Prostate gland (tissue), 2 donors: Measurements from ENCODE around the gene MYL12A.

ENCODE experiments used
- POLR2AphosphoS5 ChIP-seq: sonication (generic); formaldehyde crosslinking; IDR thresholded peaks from one replicate; pipeline ENCODE4 v1.6.1; 2017; ENCODE audit warnings: antibody characterized with exemption
- TF ChIP-seq, protein P1 (sequence below), 4 experiments: fragments of 200-600 bp in 2 of 4; fragments of 450-650 bp in 2 of 4; sonication (generic) in 2 of 4; IDR thresholded peaks; 1 replicate in 3 of 4; 2 replicates in 1 of 4; pipeline ENCODE4 v1.5.1; 2016 to 2019; ENCODE audit warnings: antibody characterized with exemption in 4 of 4, mild to moderate bottlenecking in 2 of 4, moderate library complexity in 2 of 4

DNA sequence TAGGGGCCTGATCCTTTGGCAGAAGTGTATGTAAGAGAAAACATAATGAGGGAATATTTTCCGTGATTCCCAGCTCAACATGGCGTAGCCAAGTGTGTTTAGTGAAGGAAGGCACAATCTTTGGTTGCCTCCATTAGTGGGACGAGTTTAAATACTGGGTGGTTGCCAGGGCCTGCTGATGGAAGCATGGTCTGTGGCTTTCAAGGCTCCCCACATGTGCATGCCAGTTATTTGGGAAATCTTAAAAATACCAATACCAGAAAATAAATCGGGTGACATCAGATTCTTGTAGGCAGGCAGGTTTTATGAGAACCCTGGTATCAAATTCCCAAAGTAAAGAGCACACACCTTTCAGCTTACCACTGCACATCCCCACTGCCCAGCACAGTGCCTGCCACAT lies 7.1 kb downstream of the MYL12A start:
- TF ChIP-seq, protein P1, sequence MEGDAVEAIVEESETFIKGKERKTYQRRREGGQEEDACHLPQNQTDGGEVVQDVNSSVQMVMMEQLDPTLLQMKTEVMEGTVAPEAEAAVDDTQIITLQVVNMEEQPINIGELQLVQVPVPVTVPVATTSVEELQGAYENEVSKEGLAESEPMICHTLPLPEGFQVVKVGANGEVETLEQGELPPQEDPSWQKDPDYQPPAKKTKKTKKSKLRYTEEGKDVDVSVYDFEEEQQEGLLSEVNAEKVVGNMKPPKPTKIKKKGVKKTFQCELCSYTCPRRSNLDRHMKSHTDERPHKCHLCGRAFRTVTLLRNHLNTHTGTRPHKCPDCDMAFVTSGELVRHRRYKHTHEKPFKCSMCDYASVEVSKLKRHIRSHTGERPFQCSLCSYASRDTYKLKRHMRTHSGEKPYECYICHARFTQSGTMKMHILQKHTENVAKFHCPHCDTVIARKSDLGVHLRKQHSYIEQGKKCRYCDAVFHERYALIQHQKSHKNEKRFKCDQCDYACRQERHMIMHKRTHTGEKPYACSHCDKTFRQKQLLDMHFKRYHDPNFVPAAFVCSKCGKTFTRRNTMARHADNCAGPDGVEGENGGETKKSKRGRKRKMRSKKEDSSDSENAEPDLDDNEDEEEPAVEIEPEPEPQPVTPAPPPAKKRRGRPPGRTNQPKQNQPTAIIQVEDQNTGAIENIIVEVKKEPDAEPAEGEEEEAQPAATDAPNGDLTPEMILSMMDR (IDR thresholded peaks at IDR 0.05), result no peak
- no peak for TF ChIP-seq POLR2AphosphoS5
